Endothelial cell of hepatic sinusoid (primary cell): ENCODE data around the gene RRBP1.

Source experiments
- in situ Hi-C: cut with HindIII; loops from 2 replicates; pipeline ENCODE4 v1.10.0; 2017; ENCODE audit warnings: low sequenced_read_pairs

The RRBP1 gene

GRCh38 chr20:17636523-17637412 is 45.3 kb downstream of the RRBP1 start:
- in situ Hi-C loops, result loop anchor here (5.0 kb wide), 1 partner anchor 266 kb away; no protein-coding TSS in a partner anchor

GRCh38 chr20:17635332-17636244 is 46.5 kb downstream of the RRBP1 start:
- in situ Hi-C loops, result loop anchor here (5.0 kb wide), 1 partner anchor 267 kb away; no protein-coding TSS in a partner anchor

GRCh38 chr20:17634661-17635331 is 47.2 kb downstream of the RRBP1 start:
- in situ Hi-C loops, result loop anchor here (5.0 kb wide), 1 partner anchor 268 kb away; no protein-coding TSS in a partner anchor

- in situ Hi-C loops, result no loop called here
These were observed 48.1 kb downstream of the RRBP1 start for GRCh38 chr20:17633850-17634500.

GRCh38 chr20:17633221-17633849 is 48.7 kb downstream of the RRBP1 start:
- in situ Hi-C loops, result no loop called here

- in situ Hi-C loops, result no loop called here
These were observed 50.3 kb downstream of the RRBP1 start for GRCh38 chr20:17631576-17632319.

- in situ Hi-C loops, result no loop called here
These were observed 51.2 kb downstream of the RRBP1 start for GRCh38 chr20:17630806-17631195.

GRCh38 chr20:17630151-17630805 is 51.8 kb downstream of the RRBP1 start:
- in situ Hi-C loops, result no loop called here

GRCh38 chr20:17629678-17630089 is 52.4 kb downstream of the RRBP1 start:
- in situ Hi-C loops, result no loop called here

GRCh38 chr20:17629025-17629424 is 53.0 kb downstream of the RRBP1 start:
- in situ Hi-C loops, result no loop called here

GRCh38 chr20:17628101-17628841 is 53.8 kb downstream of the RRBP1 start:
- in situ Hi-C loops, result no loop called here

GRCh38 chr20:17627101-17627955 is 54.7 kb downstream of the RRBP1 start:
- in situ Hi-C loops, result no loop called here

GRCh38 chr20:17626217-17627007 is 55.6 kb downstream of the RRBP1 start:
- in situ Hi-C loops, result no loop called here

- in situ Hi-C loops, result no loop called here
These were observed 56.6 kb downstream of the RRBP1 start for GRCh38 chr20:17625246-17626051.

GRCh38 chr20:17624551-17625245 is 57.3 kb downstream of the RRBP1 start:
- in situ Hi-C loops, result no loop called here
